OCI-LY1 (cell line): ENCODE data around the gene OAT.

Source experiments
- H2AFZ ChIP-seq: fragments of 200-600 bp; sonication (generic), shearing (Covaris generic); 2 replicates; pipeline ENCODE4 v1.6.0; 2014; ENCODE audit warnings: antibody characterized with exemption, mild to moderate bottlenecking, low read length
- H3F3A ChIP-seq: fragments of 200-600 bp; sonication (generic), shearing (Covaris generic); 2 replicates; pipeline ENCODE4 v1.6.0; 2014; ENCODE audit warnings: mild to moderate bottlenecking, antibody characterized with exemption, low read length, moderate library complexity; ENCODE audit not compliant: insufficient read depth
- H3K27ac ChIP-seq: fragments of 200-600 bp; sonication (generic); 2 replicates; pipeline ENCODE4 v1.5.1; 2014; ENCODE audit warnings: low read length, mixed run types, mild to moderate bottlenecking, low read depth; ENCODE audit not compliant: poor library complexity, severe bottlenecking
- H3K27me3 ChIP-seq: fragments of 200-600 bp; sonication (generic); 2 replicates; pipeline ENCODE4 v1.6.0; 2014; ENCODE audit warnings: antibody characterized with exemption, mild to moderate bottlenecking, low read length, moderate library complexity; ENCODE audit not compliant: insufficient read depth
- H3K36me3 ChIP-seq: fragments of 200-600 bp; sonication (generic); 2 replicates; pipeline ENCODE4 v1.6.1; 2014; ENCODE audit warnings: mild to moderate bottlenecking, antibody characterized with exemption, low read length, moderate library complexity, mixed read lengths; ENCODE audit not compliant: insufficient read depth
- H3K4me1 ChIP-seq: fragments of 200-600 bp; sonication (generic); 2 replicates; pipeline ENCODE4 v1.5.1; 2014; ENCODE audit warnings: mild to moderate bottlenecking, low read length, moderate library complexity; ENCODE audit not compliant: insufficient read depth, severe bottlenecking
- H3K4me2 ChIP-seq: fragments of 200-600 bp; sonication (generic), shearing (Covaris generic); 2 replicates; pipeline ENCODE4 v1.6.1; 2014; ENCODE audit warnings: low read length
- H3K4me3 ChIP-seq: fragments of 200-600 bp; sonication (generic); 2 replicates; pipeline ENCODE4 v1.5.1; 2014; ENCODE audit warnings: low read length, low read depth, mild to moderate bottlenecking, mixed read lengths; ENCODE audit not compliant: poor library complexity, severe bottlenecking
- H3K79me2 ChIP-seq: fragments of 200-600 bp; shearing (Covaris generic); 2 replicates; pipeline ENCODE4 v1.6.1; 2016; ENCODE audit warnings: mixed run types, low read length, mixed read lengths; ENCODE audit not compliant: insufficient read depth
- H3K9ac ChIP-seq: fragments of 200-600 bp; sonication (generic), shearing (Covaris generic); 2 replicates; pipeline ENCODE4 v1.6.1; 2014; ENCODE audit warnings: mild to moderate bottlenecking, low read length, mixed read lengths
- H3K9me2 ChIP-seq: fragments of 200-600 bp; sonication (generic), shearing (Covaris generic); 2 replicates; pipeline ENCODE4 v1.6.1; 2014; ENCODE audit warnings: low read depth, mild to moderate bottlenecking, low read length, mixed read lengths
- H3K9me3 ChIP-seq: fragments of 200-600 bp; shearing (Covaris generic); 2 replicates; pipeline ENCODE4 v1.6.1; 2014; ENCODE audit warnings: low read length, mixed read lengths
- H4K20me1 ChIP-seq: fragments of 200-600 bp; sonication (generic), shearing (Covaris generic); 2 replicates; pipeline ENCODE4 v1.6.0; 2016; ENCODE audit warnings: mild to moderate bottlenecking, low read length; ENCODE audit not compliant: insufficient read depth
- EZH2 ChIP-seq: fragments of 200-600 bp; sonication (generic), shearing (Covaris generic); IDR thresholded peaks from 2 replicates; pipeline ENCODE4 v1.8.0; 2017; ENCODE audit warnings: borderline replicate concordance, mixed run types, mild to moderate bottlenecking, antibody characterized with exemption, low read length, moderate library complexity, mixed read lengths
- TF ChIP-seq, protein P1 (sequence below): fragments of 200-600 bp; sonication (generic), shearing (Covaris generic); IDR thresholded peaks from 2 replicates; pipeline ENCODE4 v1.5.1; 2017; ENCODE audit warnings: mild to moderate bottlenecking, antibody characterized with exemption, low read length, moderate library complexity, mixed read lengths

OAT gene

DNA sequence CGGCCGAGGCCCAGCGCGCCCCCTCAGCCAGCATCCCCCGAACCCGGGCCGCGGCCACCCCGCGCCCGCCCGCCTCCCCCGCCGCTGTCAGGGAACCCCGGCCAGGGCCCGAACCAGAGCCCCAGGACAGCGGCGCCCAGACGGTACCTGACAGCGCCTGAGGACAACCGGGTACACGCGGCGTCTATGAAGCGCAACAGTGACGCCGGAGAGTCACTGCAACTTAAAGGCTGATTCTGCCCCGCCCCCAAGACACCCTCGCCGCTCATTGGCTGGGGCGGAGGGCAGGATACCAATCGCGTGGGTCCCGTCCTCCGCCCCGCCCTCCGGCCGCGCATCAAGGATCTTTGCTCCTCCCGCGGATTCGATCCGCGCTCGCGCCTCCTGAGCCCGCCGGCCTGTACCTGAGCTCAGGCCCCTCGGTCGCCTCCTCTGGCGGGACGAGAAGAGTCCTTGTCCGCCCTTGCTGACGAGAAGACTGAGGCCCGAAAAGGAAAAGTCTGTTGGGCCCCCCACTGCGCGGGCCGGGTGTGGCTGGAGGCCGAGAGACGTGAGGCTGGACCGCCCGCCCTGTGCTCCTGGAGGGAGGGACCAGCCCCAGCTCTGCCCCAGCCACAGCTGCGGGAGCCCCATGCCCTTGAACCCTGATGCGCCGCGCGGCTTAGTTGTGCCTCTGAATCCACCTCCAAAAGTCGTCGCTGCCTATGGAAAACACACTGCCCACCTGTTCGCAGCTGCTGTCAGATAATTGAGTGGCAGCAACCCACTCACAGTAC, at the start of gene OAT:
TSS of gene OAT (minus strand) at position 198 of the 776 bp plus-strand sequence. CDS start 6,752 bp downstream, outside the sequence.
- Histone ChIP-seq H3K27me3 (no peaks in the 10 kb centered on the region; the same call in 1 of the 2 replicates), H3K4me3 (peak within 1 kb of the TSS; percentile 71), H3K9me2 (no peaks in the 10 kb centered on the region), H3K79me2 (no peaks in the 10 kb centered on the region), H3K9me3 (no peaks in the 10 kb centered on the region), H3K4me2 (peak within 1 kb of the TSS; percentile 81), H4K20me1 (no peaks in the 10 kb centered on the region), H3K4me1 (peaks cover 25% of the 10 kb centered on the region), H3K9ac (peak within 1 kb of the TSS; percentile 59), H3K27ac (no peak within 1 kb of the TSS), H3F3A (no peaks in the 10 kb centered on the region), H2AFZ (no peak within 1 kb of the TSS; the same call in 1 of the 2 replicates), H3K36me3 (no peaks in the 10 kb centered on the region)
- no peak for TF ChIP-seq EZH2
- TF ChIP-seq, protein P1, sequence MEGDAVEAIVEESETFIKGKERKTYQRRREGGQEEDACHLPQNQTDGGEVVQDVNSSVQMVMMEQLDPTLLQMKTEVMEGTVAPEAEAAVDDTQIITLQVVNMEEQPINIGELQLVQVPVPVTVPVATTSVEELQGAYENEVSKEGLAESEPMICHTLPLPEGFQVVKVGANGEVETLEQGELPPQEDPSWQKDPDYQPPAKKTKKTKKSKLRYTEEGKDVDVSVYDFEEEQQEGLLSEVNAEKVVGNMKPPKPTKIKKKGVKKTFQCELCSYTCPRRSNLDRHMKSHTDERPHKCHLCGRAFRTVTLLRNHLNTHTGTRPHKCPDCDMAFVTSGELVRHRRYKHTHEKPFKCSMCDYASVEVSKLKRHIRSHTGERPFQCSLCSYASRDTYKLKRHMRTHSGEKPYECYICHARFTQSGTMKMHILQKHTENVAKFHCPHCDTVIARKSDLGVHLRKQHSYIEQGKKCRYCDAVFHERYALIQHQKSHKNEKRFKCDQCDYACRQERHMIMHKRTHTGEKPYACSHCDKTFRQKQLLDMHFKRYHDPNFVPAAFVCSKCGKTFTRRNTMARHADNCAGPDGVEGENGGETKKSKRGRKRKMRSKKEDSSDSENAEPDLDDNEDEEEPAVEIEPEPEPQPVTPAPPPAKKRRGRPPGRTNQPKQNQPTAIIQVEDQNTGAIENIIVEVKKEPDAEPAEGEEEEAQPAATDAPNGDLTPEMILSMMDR: peak; percentile 15; the same call in 1 of the 2 replicates

DNA sequence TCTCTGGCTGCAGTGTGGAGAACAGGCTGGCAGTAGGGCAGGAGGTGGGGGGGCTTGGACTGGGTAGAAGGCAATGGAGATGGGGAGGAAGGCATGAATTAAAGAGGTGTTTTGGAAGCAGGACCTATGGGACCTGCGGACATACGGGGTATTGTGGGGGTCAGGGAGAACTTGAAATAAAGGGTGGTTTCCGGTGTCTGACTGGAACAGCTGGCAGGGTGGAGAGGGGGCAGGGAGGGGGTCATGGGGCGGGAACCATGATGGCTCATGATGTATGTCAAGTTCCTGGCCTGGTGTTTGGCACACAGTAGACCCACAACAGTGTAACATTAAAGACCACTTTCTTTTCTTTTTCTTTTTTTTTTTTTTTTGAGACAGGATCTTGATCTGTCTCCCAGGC, 48.4 kb upstream of the OAT start:
- no peaks in the 10 kb centered on the region for H3K9me3 ChIP-seq
- no peak overlapping the region for H3K4me3 ChIP-seq
- no peaks in the 10 kb centered on the region for H3K9me2 ChIP-seq
- no peaks in the 10 kb centered on the region; the same call in 1 of the 2 replicates for H3K36me3 ChIP-seq
- H3K9ac ChIP-seq: peak overlapping the region; percentile 28; the same call in 1 of the 2 replicates
- no peaks in the 10 kb centered on the region for H4K20me1 ChIP-seq
- no peak overlapping the region for H2AFZ ChIP-seq
- H3K4me2 ChIP-seq: peak overlapping the region; percentile 28; the same call in 1 of the 2 replicates
- TF ChIP-seq, protein P1: no peak
- no peak for TF ChIP-seq EZH2
- H3K4me1 ChIP-seq: peaks cover 43% of the 10 kb centered on the region
- H3K79me2 ChIP-seq: no peaks in the 10 kb centered on the region
- H3F3A ChIP-seq: 0 out of 2 replicates have a peak, but pooled peaks cover 3% of the 10 kb centered on the region
- H3K27me3 ChIP-seq: no peaks in the 10 kb centered on the region
- H3K27ac ChIP-seq: peak overlapping the region; percentile 84

DNA sequence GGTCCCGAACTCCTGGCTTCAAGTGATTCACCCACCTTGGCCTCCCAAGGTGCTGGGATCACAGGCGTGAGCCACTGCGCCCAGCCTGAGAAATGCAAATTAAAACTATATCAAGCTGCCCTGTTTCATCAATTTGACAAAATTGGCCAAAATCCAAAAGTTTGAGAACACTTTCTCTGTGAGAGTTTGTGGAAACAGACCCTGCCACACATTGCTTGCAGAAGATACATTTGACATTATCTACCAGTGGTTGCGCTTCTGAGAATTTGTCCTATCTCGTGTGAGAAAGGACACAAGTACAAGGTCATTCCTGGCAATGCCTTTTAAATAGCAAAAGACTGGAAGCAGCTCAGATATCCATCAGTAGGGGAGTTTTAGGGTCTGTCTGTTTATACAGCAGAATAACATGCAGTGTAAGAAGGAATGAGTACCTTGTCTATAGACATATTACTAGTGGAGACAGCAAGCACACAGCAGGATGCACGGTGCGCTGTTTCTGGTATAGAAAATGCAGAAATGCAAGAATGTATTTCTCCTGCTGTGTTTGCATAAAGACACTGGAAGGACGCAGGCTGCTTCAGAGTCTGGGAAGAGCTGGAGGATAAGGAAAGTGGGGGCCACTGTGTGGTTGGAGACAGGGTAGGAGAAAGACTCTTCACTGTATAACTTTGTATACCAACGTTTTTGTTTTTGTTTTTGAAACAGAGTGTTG, 47.2 kb upstream of the OAT start:
- Histone ChIP-seq H3K4me3 (peak overlapping the region; percentile 32), H2AFZ (no peak overlapping the region), H3K9ac (peak overlapping the region; percentile 46; the same call in 1 of the 2 replicates), H3K27ac (peak overlapping the region; percentile 84), H4K20me1 (no peaks in the 10 kb centered on the region), H3K79me2 (no peaks in the 10 kb centered on the region), H3K27me3 (no peaks in the 10 kb centered on the region), H3K9me2 (no peaks in the 10 kb centered on the region), H3F3A (0 out of 2 replicates have a peak, but pooled peaks cover 3% of the 10 kb centered on the region), H3K4me2 (peak overlapping the region; percentile 48), H3K9me3 (no peaks in the 10 kb centered on the region), H3K36me3 (no peaks in the 10 kb centered on the region; the same call in 1 of the 2 replicates), H3K4me1 (peaks cover 48% of the 10 kb centered on the region)
- TF ChIP-seq EZH2: no peak
- TF ChIP-seq, protein P1: no peak
